Body of pancreas (tissue), 4 donors: ENCODE measurements around the gene DAAM1. TPM values are rescaled to one million over a fixed set of nuclear protein-coding genes. Genes with fewer than 3 reads are reported as not detected.
A peak's percentile ranks its signal among the peaks of the same experiment; 100 is the strongest.

Source experiments
- ATAC-seq: fragments of 150-250 bp; one replicate; pipeline ENCODE4 v1.9.1; 2016
- DNase-seq, 4 donors: peaks; one replicate each; pipeline ENCODE4 v3.0.0-alpha.2; 2019
- H3K27ac ChIP-seq, 4 donors: fragments of 200-600 bp; sonication (generic); 1 replicate in 3 of 4; 2 replicates in 1 of 4; pipeline versions ENCODE4 v1.5.1 to v1.6.1; 2016 to 2019; ENCODE audit warnings: mild to moderate bottlenecking in 1 of 4, mixed read lengths in 1 of 4, moderate library complexity in 1 of 4
- H3K27me3 ChIP-seq, 2 donors: fragments of 200-600 bp; sonication (generic); one replicate each; pipeline ENCODE4 v1.6.0; 2016; ENCODE audit warnings: mild to moderate bottlenecking in 1 of 2
- H3K36me3 ChIP-seq, 2 donors: fragments of 200-600 bp; sonication (generic); replicated peaks in 1 of 2; 2 replicates each; pipeline ENCODE4 v1.5.1; 2016; ENCODE audit warnings: low read depth in 2 of 2; ENCODE audit not compliant: insufficient read depth in 1 of 2
- H3K4me1 ChIP-seq: fragments of 200-600 bp; sonication (generic); one replicate; pipeline ENCODE4 v1.6.0; 2016
- H3K4me3 ChIP-seq, 2 donors: fragments of 200-600 bp; sonication (generic); 1 replicate in 1 of 2; 2 replicates in 1 of 2; pipeline ENCODE4 v1.5.1; 2016 to 2019
- H3K9me3 ChIP-seq, 3 donors: fragments of 200-600 bp; sonication (generic); 1 replicate in 2 of 3; 2 replicates in 1 of 3; pipeline ENCODE4 v1.5.1; 2016
- CTCF ChIP-seq, 7 experiments: fragments of 450-650 bp in 4 of 7; fragments of 200-600 bp in 3 of 7; sonication (generic) in 3 of 7; IDR thresholded peaks; one replicate each; pipeline ENCODE4 v1.5.1; 2016 to 2019; ENCODE audit warnings: antibody characterized with exemption in 7 of 7
- POLR2A ChIP-seq, 3 donors: fragments of 450-650 bp; IDR thresholded peaks; one replicate each; pipeline ENCODE4 v1.6.1; 2016; ENCODE audit warnings: antibody characterized with exemption in 3 of 3, mild to moderate bottlenecking in 2 of 3
- WGBS, 2 donors: methylation state at CpG; one replicate each; pipeline ENCODE4 v1.1.5; 2017; 5-methylcytosine and 5-hydroxymethylcytosine counted together
- intact Hi-C: fragments of 100-400 bp; cut with DNase I; formaldehyde crosslinking; loops from one replicate; pipeline ENCODE4 v1.15.1; 2023
- total RNA-seq, 2 donors: library from RNA; depleted of rRNA; stranded (reverse); fragments of >200 nt; gene quantifications; one replicate each; pipeline ENCODE4 v1.1.0, GENCODE V29; 2016

The DAAM1 gene
- total RNA-seq, 2 donors from 2014 or later = 16.9 to 42.5 TPM

- H3K36me3 ChIP-seq = no peaks in the 10 kb centered on the region
- H3K4me1 ChIP-seq = peaks cover 3% of the 10 kb centered on the region
- TF ChIP-seq POLR2A (IDR thresholded peaks at IDR 0.05) (no peak), CTCF (IDR thresholded peaks at IDR 0.05) (no peak)
- ATAC-seq (no peak), DNase-seq (peak in 1 of 4 donors; percentile 30)
- intact Hi-C loops = no loop called here
- H3K27me3 ChIP-seq = no peaks in the 10 kb centered on the region
- no peaks in the 10 kb centered on the region for H3K9me3 ChIP-seq
- no peak overlapping the region for H3K4me3 ChIP-seq
- 61 to 86% methylated on average over 3 of the region's 3 CpGs for WGBS, 2 donors
- H3K27ac ChIP-seq = peak overlapping the region in 1 of 4 donors; percentile 20
Measured at GRCh38 chr14:59320763-59321625, 132.5 kb downstream of the DAAM1 start.

- Histone ChIP-seq H3K36me3 (peaks cover 0 to under 1% of the 10 kb centered on the region in 2 donors), H3K27me3 (no peaks in the 10 kb centered on the region), H3K4me1 (peaks cover 3% of the 10 kb centered on the region), H3K9me3 (no peaks in the 10 kb centered on the region), H3K4me3 (no peak overlapping the region), H3K27ac (peak overlapping the region in 1 of 4 donors; percentile 20)
- 67 to 77% methylated on average over 3 of the region's 3 CpGs for WGBS, 2 donors
- intact Hi-C loops = no loop called here
- DNase-seq (no peak), ATAC-seq (no peak)
- TF ChIP-seq POLR2A (IDR thresholded peaks at IDR 0.05) (no peak), CTCF (IDR thresholded peaks at IDR 0.05) (no peak)
Measured at GRCh38 chr14:59321626-59321949, 133.1 kb downstream of the DAAM1 start.

- H3K36me3 ChIP-seq = peaks cover 0 to 5% of the 10 kb centered on the region in 2 donors
- WGBS, 2 donors = 80 to 95% methylated on average over 2 of the region's 2 CpGs
- TF ChIP-seq POLR2A (IDR thresholded peaks at IDR 0.05) (no peak), CTCF (IDR thresholded peaks at IDR 0.05) (no peak)
- no peak for ATAC-seq
- no peak for DNase-seq
- H3K4me3 ChIP-seq = no peak overlapping the region
- intact Hi-C loops = no loop called here
- H3K9me3 ChIP-seq = no peaks in the 10 kb centered on the region
- no peaks in the 10 kb centered on the region for H3K4me1 ChIP-seq
- no peaks in the 10 kb centered on the region for H3K27me3 ChIP-seq
- H3K27ac ChIP-seq = no peak overlapping the region
Measured at GRCh38 chr14:59325906-59326305, 137.4 kb downstream of the DAAM1 start.

- Histone ChIP-seq H3K36me3 (peaks cover 0 to 8% of the 10 kb centered on the region in 2 donors), H3K4me1 (peaks cover 4% of the 10 kb centered on the region), H3K27ac (no peak overlapping the region), H3K4me3 (no peak overlapping the region), H3K27me3 (no peaks in the 10 kb centered on the region), H3K9me3 (no peaks in the 10 kb centered on the region)
- ATAC-seq (no peak), DNase-seq (no peak)
- intact Hi-C loops = no loop called here
- 79% methylated on average over 4 of the region's 4 CpGs for WGBS, 2 donors
- no peak for TF ChIP-seq POLR2A (IDR thresholded peaks at IDR 0.05)
- no peak for TF ChIP-seq CTCF (IDR thresholded peaks at IDR 0.05)
Measured at GRCh38 chr14:59328454-59328853, 140.0 kb downstream of the DAAM1 start.

- DNase-seq (no peak), ATAC-seq (no peak)
- Histone ChIP-seq H3K9me3 (no peaks in the 10 kb centered on the region), H3K36me3 (peaks cover 0 to 8% of the 10 kb centered on the region in 2 donors), H3K27me3 (no peaks in the 10 kb centered on the region), H3K4me3 (no peak overlapping the region), H3K27ac (no peak overlapping the region), H3K4me1 (peaks cover 12% of the 10 kb centered on the region)
- 95 to 96% methylated on average over 5 of the region's 5 CpGs for WGBS, 2 donors
- intact Hi-C loops = no loop called here
- TF ChIP-seq POLR2A (IDR thresholded peaks at IDR 0.05) (no peak), CTCF (IDR thresholded peaks at IDR 0.05) (no peak)
Measured at GRCh38 chr14:59330455-59330854, 142.0 kb downstream of the DAAM1 start.
